Vagina (tissue), 2 donors: ENCODE data around the gene FBXW11. TPM values are rescaled to one million over a fixed set of nuclear protein-coding genes. Genes with fewer than 3 reads are reported as not detected.

ENCODE experiments used
- DNase-seq, 2 donors: peaks; one replicate each; pipeline ENCODE4 v3.0.0-alpha.2; 2017; ENCODE audit errors: extremely low spot score in 2 of 2
- H3K27ac ChIP-seq: fragments of 200-600 bp; sonication (generic); one replicate; pipeline ENCODE4 v1.5.1; 2019
- H3K27me3 ChIP-seq: fragments of 200-600 bp; sonication (generic); one replicate; pipeline ENCODE4 v1.5.1; 2019
- H3K36me3 ChIP-seq, 2 donors: fragments of 200-600 bp; sonication (generic); one replicate each; pipeline ENCODE4 v1.5.1; 2017 to 2019
- H3K4me1 ChIP-seq: fragments of 200-600 bp; sonication (generic); one replicate; pipeline ENCODE4 v1.5.1; 2019
- H3K4me3 ChIP-seq, 2 donors: fragments of 200-600 bp; sonication (generic); 1 replicate in 1 of 2; 2 replicates in 1 of 2; pipeline ENCODE4 v1.5.1; 2016 to 2019
- H3K9me3 ChIP-seq: fragments of 200-600 bp; sonication (generic); one replicate; pipeline ENCODE4 v1.5.1; 2019
- POLR2A ChIP-seq, 2 donors: fragments of 450-650 bp; IDR thresholded peaks; one replicate each; pipeline ENCODE4 v1.6.1; 2017; ENCODE audit warnings: antibody characterized with exemption in 2 of 2, mild to moderate bottlenecking in 2 of 2, moderate library complexity in 2 of 2
- POLR2AphosphoS5 ChIP-seq, 2 donors: sonication (generic); formaldehyde crosslinking; IDR thresholded peaks; one replicate each; pipeline ENCODE4 v1.9.0; 2017; ENCODE audit warnings: antibody characterized with exemption in 2 of 2, mild to moderate bottlenecking in 2 of 2, low read depth in 1 of 2; ENCODE audit not compliant: insufficient read depth in 1 of 2
- intact Hi-C: fragments of 100-400 bp; cut with DNase I; formaldehyde crosslinking; loops from one replicate; pipeline ENCODE4 v1.15.1; 2023
- total RNA-seq: library from RNA; depleted of rRNA; stranded (reverse); fragments of >200 nt; gene quantifications from one replicate; pipeline ENCODE4 v1.2.3, GENCODE V29; 2016
- TF ChIP-seq, protein P1 (sequence below), 3 experiments: fragments of 450-650 bp in 2 of 3; fragments of 200-600 bp in 1 of 3; sonication (generic) in 1 of 3; IDR thresholded peaks; one replicate each; pipeline ENCODE4 v1.5.1; 2017 to 2019; ENCODE audit warnings: antibody characterized with exemption in 3 of 3, mild to moderate bottlenecking in 2 of 3, moderate library complexity in 2 of 3

The FBXW11 gene
- total RNA-seq, 1 donor from 2014 or later, result 40.5 TPM

DNA sequence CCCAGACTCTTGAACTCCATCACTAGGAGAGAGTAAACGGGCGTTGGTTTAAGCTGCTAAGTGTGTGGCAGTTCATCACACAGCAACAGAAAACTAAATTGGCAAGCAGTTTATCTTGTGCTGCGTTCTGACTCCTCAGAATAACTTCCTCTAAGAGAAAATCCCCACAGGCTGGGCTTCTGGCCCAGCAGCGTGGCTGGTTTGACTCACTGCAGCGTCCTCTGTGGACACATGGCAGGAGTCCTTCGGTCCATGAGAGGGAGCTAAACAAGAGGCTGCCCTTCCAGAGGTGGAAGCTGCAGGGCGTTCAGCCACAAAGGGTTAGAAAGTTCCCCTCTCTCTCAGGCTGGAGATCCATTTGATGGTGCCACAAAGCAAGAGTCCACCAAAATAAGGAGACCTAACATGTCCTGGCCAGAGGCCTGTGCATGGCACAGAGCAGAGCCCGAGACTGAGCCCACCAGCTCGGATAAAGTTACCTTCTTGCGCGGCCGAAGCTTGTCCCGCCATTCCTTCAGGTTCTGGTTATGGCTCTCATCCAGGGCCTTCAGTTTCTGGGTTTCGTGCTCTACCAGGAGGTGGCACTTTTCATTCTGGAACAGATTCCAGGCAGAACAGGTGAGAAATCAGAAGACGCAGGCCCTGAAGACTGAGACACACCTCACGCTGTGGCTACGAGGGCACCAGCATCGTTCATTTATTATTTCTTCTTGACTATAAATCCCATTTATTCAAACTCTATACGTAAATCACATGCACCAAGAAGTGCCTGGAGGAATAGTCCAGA lies 46.2 kb upstream of the FBXW11 start:
- intact Hi-C loops, result no loop called here
- H3K4me3 ChIP-seq, result no peak overlapping the region
- no peak overlapping the region for H3K27ac ChIP-seq
- no peak for TF ChIP-seq POLR2AphosphoS5 (IDR thresholded peaks at IDR 0.05; ENCODE audit: insufficient read depth in 1 of 2, low read depth in 1 of 2)
- no peak for TF ChIP-seq POLR2A (IDR thresholded peaks at IDR 0.05)
- TF ChIP-seq, protein P1, sequence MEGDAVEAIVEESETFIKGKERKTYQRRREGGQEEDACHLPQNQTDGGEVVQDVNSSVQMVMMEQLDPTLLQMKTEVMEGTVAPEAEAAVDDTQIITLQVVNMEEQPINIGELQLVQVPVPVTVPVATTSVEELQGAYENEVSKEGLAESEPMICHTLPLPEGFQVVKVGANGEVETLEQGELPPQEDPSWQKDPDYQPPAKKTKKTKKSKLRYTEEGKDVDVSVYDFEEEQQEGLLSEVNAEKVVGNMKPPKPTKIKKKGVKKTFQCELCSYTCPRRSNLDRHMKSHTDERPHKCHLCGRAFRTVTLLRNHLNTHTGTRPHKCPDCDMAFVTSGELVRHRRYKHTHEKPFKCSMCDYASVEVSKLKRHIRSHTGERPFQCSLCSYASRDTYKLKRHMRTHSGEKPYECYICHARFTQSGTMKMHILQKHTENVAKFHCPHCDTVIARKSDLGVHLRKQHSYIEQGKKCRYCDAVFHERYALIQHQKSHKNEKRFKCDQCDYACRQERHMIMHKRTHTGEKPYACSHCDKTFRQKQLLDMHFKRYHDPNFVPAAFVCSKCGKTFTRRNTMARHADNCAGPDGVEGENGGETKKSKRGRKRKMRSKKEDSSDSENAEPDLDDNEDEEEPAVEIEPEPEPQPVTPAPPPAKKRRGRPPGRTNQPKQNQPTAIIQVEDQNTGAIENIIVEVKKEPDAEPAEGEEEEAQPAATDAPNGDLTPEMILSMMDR (IDR thresholded peaks at IDR 0.05), result no peak
- H3K9me3 ChIP-seq, result no peaks in the 10 kb centered on the region
- no peaks in the 10 kb centered on the region for H3K4me1 ChIP-seq
- no peak for DNase-seq
- peaks cover 0 to 21% of the 10 kb centered on the region in 2 donors for H3K36me3 ChIP-seq
- H3K27me3 ChIP-seq, result no peaks in the 10 kb centered on the region

DNA sequence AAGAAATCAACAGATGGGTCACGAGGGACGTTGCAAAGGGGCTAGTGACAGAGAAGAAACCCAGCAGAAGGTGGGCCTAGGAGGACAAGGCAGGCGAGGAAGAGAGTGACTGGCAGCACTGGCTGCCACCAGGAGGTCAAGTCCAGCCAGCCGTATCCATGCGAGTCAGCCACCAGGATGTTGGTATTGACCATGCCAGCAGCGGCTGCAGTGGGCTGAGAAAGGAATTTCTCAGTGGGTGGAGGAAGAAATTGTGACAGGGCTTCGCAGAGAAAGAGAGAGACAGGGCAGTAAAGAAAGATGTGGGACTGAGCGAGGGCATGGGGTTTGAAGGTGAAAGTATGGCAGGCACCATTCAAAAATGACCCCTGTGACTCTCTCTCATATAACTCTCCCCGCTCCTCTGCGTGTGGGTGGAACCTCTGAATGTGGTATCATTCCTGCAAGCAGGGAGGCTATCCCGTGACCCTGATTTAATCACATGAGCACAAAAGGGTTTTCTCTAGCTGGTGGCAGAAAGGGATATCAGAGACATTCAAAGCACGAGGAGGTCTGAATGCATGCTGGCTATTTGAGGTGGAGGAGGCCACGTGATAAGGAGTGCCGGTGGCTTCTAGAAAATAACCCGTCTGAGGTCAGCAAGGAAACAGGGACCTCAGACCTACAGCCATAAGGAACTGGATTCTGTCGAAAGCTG lies 45.4 kb upstream of the FBXW11 start:
- TF ChIP-seq POLR2AphosphoS5 (IDR thresholded peaks at IDR 0.05; ENCODE audit: insufficient read depth in 1 of 2, low read depth in 1 of 2) (no peak), POLR2A (IDR thresholded peaks at IDR 0.05) (no peak)
- TF ChIP-seq, protein P1 (IDR thresholded peaks at IDR 0.05), result no peak
- Histone ChIP-seq H3K27ac (no peak overlapping the region), H3K9me3 (no peaks in the 10 kb centered on the region), H3K27me3 (no peaks in the 10 kb centered on the region), H3K4me1 (no peaks in the 10 kb centered on the region), H3K4me3 (no peak overlapping the region), H3K36me3 (peaks cover 0 to 14% of the 10 kb centered on the region in 2 donors)
- intact Hi-C loops, result no loop called here
- no peak for DNase-seq

DNA sequence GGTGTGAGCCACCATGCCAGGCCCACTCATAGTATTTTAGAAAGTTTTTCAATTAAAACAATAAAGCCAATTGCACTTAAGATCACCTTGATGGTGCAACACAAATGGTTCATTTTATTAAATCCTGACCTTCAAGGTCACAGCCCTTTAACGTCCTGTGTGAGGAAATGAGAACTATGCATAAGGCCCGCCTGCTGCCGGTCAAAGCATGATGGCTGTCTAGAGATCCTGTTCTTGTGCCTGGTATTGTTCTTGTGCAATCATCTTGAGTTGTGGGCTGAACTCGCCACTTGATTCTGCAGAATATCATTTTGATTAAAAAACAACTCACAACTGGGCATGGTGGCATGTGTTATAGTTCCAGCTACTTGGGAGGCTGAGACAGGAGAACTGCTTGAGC lies 43.6 kb upstream of the FBXW11 start:
- intact Hi-C loops, result no loop called here
- Histone ChIP-seq H3K27me3 (no peaks in the 10 kb centered on the region), H3K4me3 (no peak overlapping the region), H3K9me3 (no peaks in the 10 kb centered on the region), H3K4me1 (no peaks in the 10 kb centered on the region), H3K36me3 (peaks cover 0 to 14% of the 10 kb centered on the region in 2 donors), H3K27ac (no peak overlapping the region)
- TF ChIP-seq POLR2A (IDR thresholded peaks at IDR 0.05), result no peak
- TF ChIP-seq, protein P1 (IDR thresholded peaks at IDR 0.05), result no peak
- no peak for TF ChIP-seq POLR2AphosphoS5 (IDR thresholded peaks at IDR 0.05; ENCODE audit: insufficient read depth in 1 of 2, low read depth in 1 of 2)
- no peak for DNase-seq

DNA sequence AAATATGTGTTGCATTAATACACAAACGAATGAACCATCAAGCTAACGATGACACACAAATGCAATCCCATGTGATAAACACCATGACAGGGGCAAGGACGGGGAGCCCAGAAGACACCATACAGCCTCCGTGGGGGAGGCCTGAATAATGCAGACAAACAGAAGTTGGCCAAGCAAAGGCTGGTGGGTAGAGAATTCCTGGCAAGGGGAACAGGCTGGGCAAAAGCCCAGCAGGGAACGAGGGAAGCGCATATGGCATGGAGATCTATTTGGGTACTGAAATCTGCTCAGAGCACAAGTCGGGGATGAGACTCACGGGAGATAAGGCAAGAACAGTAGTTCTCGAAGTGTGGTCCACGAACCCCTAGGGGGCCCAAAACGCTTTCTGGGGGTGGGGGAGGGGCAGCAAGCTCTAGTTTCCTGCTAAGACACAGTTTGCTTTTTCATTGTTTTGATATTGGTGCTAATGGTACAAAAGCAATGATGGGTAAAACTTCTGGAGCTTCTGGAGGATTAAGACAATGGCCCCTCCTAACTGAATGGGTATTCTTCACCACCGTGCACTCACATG lies 42.9 kb upstream of the FBXW11 start:
- DNase-seq, result no peak
- intact Hi-C loops, result loop anchor here (10.0 kb wide), 1 partner anchor 135 kb away; no protein-coding TSS in a partner anchor
- no peak overlapping the region for H3K27ac ChIP-seq

More for the DNA sequence above, 42.9 kb upstream of the FBXW11 start:
- Histone ChIP-seq H3K4me1 (no peaks in the 10 kb centered on the region), H3K36me3 (peaks cover 0 to 17% of the 10 kb centered on the region in 2 donors), H3K27me3 (no peaks in the 10 kb centered on the region), H3K9me3 (no peaks in the 10 kb centered on the region), H3K4me3 (no peak overlapping the region)
- TF ChIP-seq POLR2A (IDR thresholded peaks at IDR 0.05) (no peak), POLR2AphosphoS5 (IDR thresholded peaks at IDR 0.05; ENCODE audit: insufficient read depth in 1 of 2, low read depth in 1 of 2) (no peak)
- TF ChIP-seq, protein P1 (IDR thresholded peaks at IDR 0.05), result no peak
